HG02970 (cell line): ENCODE data around the gene FLOT2.
"Not testable (repeated sequence)": the region's sequence is repeated elsewhere in the genome, so short reads cannot be mapped to it uniquely, and the experiment has no call there.

Source experiments
- ATAC-seq: cut with Tn5 transposase; IDR thresholded peaks from one replicate; pipeline ENCODE4 v1.9.1; 2021; ENCODE audit warnings: mild to moderate bottlenecking, moderate library complexity, moderate number of reproducible peaks; ENCODE audit not compliant: unreplicated experiment, low FRiP score

FLOT2 gene

DNA sequence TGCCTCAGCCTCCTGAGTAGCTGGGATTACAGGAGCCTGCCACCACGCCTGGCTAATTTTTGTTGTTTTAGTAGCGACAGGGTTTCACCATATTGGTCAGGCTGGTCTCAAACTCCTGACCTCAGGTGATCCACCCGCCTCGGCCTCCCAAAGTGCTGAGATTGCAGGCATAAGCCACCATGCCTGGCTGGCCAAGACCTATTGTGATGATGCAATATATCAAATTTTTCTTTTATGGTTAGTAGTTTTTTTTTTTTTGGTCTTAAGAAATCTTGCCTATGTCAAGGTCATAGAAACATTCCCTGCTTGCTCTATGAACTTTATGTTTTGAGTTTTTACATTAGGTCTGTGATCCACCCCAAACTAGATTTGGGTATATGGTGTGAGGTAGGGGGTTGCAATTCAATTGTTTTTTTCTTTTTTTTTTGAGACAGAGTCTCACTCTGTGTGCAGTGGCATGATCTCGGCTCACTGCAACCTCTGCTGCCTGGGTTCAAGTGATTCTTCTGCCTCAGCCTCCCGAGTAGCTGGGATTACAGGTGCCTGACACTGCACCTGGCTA is 20.3 kb downstream of the FLOT2 start:
- ATAC-seq = not testable (repeated sequence)

DNA sequence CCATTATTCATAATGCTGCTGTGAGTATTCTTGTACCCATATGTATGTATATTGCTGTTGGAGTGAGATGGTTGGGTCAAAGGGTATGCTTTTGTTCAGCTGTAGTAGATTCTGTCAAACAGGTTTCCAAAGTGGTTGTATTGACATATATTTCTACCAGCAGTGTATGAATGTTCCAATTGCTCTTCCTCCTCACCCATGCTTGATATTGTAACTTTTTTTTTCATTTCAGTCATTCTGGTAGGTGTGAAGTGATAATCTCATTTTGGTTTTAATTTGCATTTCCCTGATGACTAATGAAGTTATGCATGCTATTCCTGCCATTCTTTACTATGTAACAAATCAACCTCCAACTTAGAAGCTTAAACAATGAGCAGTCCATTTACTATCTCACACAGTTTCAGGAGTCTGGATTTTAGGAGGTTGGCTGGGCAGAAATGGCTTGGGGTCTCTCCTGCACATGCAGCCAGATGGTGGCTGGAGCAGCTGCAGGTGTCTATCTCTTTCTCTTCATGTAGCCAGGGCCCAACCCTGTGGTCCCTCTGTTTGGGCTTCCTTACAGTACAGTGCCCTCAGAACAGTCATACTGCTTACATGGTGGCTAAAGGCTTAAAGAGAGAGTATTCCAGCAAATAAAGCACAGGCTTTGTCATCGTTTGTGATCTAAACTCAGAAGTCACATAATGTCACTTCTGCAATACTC is 21.5 kb downstream of the FLOT2 start:
- ATAC-seq = no peak

GRCh38 chr17:28874750-28875149 is 22.8 kb downstream of the FLOT2 start:
- no peak for ATAC-seq

- no peak for ATAC-seq
Measured at GRCh38 chr17:28873839-28874238, 23.7 kb downstream of the FLOT2 start.

DNA sequence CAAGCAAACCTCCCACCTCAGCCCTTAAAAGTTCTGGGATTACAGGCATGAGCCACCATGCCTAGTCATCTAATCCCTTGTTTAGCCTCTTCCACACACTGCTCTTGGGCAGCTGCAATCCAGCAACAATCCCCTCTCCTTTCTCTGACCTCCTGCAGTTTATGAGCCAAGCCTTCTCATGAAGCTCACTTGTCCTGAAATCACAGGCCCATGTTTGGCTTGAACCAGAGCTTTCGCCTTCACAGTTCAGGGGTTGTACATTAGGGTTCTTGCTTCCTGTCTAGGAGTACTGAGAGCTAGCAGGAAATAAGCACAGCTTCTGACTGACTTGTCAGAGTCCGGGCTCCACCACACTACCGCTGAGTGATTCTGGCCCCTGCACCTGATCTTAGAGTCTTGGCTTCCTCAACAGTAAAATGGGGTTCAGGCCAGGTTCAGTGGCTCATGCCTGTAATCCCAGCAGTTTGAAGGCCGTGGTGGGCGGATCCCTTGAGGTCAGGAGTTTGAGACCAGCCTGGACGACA is 26.4 kb downstream of the FLOT2 start:
- ATAC-seq = no peak

GRCh38 chr17:28867276-28867675 is 30.3 kb downstream of the FLOT2 start:
- ATAC-seq = no peak

GRCh38 chr17:28865946-28866752 is 31.4 kb downstream of the FLOT2 start:
- ATAC-seq = no peak

DNA sequence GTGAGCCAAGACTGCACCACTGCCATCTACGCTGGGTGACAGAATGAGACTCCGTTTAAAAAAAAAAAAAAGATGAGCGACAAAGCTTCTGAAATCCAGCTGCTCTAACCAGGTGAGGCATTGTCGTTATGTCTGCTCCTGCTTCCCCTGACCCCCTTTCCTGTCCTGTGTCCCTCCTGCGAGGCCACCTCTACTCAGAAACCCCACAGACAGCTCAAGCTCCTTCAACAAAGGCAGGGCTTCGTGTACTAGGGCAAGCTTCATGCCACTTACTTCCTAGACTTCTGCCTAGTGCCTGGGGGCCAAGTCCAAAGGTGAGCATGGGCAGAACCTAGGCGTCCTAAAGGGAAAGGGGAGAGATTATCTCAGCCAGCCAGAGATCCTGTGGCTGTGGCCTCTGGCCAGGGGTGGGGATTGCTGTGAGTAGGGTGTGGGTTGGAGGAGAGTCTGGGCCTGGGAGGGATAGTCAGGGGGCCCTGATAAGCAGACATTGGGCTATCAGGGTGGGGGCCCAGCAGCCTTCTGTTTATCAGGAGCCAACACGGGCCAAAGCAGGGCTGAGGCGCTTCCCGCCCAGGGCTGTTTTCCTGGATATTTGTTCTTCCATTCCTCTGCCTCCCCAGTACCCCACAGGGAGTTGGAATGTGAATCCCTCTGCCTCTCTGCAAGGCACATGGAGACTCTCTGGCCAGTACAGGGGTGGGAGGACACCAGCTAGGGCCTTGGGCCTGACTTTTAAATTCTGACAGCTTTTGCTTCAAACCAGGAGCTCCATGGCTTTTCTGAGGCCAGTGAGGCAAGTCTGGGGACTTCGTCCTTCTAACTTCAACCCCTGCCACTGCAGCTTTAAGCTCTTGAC is 32.3 kb downstream of the FLOT2 start:
- no peak for ATAC-seq

DNA sequence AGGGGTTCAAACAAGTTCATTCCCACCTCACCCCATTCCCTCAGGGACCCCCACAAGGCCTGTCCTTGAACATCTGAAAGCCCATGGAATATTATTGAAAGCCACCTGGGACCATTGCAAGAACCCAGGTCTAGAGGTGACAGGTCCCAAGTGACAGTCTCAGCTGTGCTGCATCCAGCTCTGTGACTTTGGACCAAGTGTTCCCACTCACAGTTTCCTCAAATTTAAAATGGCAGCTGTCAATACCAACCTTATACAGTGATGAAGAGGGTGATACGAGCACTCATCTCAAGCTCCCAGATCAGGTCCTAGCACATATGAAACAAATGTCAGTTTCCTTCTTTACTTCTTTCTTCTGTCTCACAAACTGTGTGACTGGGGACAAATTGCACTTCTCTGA is 33.6 kb downstream of the FLOT2 start:
- no peak for ATAC-seq

DNA sequence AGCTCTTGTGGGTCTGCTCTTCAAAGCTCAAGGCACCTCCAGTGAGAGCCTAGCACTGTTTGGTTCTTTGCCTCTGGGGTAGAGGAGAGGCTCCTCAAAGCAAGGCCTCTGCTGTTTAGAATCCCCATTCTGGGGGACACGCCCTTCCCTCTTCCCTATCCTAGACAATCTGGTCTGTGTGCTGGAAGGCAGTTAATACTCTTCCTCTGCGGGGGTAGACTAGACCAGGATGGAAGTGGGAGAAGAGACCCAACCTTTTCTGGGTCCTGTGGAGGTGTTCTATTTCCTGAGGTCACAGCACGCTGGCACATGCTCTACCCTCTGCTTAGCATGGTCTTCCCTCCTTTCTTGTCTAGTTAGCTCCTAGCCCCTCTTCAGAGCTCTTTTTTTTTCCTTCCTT is 35.0 kb downstream of the FLOT2 start:
- no peak for ATAC-seq

DNA sequence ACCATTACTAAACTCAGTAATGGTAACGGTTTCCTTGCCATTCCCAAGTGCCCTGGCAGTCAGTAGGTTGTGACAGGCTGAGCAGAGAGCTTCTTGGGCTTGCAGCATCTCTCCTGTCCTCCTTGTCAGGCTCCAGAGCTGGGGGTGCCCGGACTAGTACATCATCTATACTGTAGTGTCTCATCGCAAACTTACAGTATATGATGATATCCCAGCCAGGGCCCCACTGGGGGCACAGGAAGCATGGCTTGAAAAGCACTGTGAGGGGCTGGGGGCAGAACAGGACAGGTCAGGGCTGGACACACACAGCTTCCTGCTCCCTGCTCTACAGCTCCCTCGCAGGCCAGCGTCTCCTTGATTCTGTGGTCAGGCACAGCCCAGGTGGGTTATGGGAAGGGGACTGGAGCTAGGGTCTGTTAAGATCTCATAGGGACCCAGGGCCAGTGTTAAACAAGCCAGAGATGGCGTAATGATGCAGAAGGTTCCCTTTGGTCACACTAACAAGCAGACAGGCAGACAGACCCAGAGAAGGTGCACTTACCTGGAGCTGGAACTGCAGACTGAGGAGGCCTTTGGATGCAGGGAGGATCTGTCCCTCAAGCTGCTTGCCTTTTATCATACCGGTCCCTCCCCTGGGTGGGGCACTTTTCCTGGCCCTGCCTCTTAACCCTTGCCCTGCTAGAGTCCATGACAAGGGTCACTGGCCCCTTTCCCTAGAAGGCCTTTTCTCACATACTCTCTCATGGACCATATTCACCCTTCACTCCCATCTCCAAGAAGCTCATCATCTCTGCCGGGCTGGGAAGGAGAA is 35.9 kb downstream of the FLOT2 start:
- no peak for ATAC-seq

DNA sequence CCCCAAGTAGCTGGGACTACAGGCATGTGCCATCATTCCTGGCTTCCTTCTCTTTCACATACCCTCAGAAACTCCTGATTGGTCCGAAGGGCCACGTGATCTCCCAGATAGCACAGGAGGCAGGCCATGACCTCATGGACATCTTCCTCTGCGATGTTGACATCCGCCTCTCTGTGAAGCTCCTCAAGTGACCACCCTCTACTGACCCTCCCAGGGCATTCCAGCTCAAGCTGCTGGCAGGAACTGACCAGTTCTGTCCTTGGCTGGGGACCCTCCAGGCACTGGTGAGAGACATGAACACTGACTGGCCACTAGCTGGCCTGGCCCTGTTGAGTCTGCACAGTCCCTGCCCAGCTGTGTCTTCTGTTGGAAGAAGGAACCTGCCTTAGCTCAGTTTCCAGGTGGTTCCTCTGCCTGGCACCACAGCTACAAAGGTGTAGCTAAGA is 37.1 kb downstream of the FLOT2 start:
- no peak for ATAC-seq

- ATAC-seq = no peak
Measured at GRCh38 chr17:28858801-28859355, 38.7 kb downstream of the FLOT2 start.

DNA sequence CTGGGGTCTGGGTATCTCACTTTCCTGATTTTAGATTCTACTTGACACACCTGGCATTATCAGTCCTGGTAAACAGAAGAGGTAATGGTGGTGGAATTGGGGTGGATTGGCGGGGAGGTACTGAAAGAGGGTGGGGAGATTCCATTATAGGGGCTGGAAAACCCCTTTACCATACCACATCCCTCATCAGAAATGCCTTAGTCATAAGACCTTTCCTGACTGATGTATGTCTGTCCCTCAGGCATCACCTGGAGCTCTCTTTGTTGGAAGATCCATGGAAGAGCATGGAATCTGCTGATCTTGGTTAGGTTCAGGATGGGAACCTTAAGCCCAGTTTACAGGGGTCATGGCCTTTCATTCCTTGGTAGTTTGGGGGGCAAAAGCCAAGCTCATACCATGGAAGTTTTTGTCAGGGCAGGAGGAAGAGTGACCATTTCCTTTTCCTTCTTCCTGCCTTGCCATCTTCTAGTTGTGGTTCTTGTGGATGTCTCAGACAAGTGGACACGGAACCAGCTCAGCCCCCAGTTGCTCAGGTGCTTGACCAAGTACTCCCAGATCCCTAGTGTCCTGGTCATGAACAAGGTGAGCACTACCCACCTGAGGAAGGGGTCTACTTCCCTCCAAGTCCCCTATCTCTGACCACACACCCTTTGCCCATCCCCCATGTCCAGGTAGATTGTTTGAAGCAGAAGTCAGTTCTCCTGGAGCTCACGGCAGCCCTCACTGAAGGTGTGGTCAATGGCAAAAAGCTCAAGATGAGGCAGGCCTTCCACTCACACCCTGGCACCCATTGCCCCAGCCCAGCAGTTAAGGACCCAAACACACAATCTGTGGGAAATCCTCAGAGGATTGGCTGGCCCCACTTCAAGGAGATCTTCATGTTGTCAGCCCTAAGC is 39.4 kb downstream of the FLOT2 start:
- no peak for ATAC-seq

DNA sequence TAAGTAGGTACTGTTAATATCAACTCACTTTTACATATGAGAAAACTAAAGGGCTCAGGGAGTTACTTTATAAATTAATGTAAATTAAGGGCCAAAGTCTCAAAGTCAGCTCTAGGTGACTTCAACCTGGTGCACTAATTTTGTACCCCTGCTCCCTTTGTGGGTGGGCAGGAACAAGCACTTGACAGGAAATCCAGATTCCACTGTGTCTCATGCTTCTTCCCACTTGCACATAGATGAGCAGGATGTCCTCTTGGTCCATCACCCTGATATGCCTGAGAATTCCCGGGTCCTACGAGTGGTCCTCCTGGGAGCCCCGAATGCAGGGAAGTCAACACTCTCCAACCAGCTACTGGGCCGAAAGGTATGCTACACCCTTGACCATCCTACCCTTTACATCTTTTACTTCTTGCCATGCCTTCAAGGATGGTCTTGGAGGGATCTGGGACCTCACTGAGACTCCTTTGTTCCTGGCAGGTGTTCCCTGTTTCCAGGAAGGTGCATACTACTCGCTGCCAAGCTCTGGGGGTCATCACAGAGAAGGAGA is 41.4 kb downstream of the FLOT2 start:
- no peak for ATAC-seq

DNA sequence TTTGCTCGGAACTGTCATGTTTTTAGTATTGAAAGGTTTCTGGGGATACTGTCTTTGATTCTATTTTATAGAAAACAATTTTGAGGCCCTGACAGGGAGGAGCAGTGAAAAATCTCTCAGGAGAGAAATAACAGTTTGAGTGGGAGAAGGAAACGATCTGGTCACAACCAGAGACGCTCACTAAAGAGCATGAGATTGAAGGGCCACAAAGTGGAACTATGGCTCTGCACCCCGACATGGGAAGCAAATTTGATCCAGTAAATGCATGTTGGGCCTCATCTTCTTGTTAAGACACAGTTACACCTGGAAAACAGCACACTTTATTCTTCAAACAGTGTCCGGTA is 42.2 kb downstream of the FLOT2 start:
- ATAC-seq = no peak

GRCh38 chr17:28854457-28855335 is 42.8 kb downstream of the FLOT2 start, which contains the start of gene ERAL1:
ERAL1 (plus strand) TSS chr17:28855016; CDS start chr17:28855035, 19 bp downstream.
- ATAC-seq = peak; percentile 87
